ENCODE data around the gene MITF.

MITF gene

DNA sequence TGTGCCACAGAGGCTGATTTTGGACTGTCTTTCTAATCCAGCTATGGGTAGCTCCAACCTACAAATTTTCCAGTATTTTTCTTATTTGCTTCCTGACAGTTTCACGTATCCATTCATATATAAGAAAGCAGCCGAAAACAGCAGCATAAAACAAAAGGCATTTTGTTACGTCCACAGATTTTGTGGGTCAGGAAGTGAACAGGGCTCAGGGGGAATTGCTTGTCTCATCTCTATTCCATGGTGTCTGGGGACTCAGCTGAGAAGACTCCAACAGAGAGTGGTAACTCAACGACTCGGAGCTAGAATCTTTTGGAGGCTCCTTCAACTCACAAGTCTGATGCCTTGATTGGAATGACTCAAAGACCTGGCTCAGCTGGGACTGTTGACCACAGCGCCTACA, 248.6 kb downstream of the MITF start:
- H3K4me1 Mint-ChIP-seq (ENCODE audit: low read depth), result no peaks in the 10 kb centered on the region
- no peaks in the 10 kb centered on the region for H3K9me3 Mint-ChIP-seq
- no peaks in the 10 kb centered on the region for H3K27me3 Mint-ChIP-seq (ENCODE audit: low read depth)
- H3K4me3 Mint-ChIP-seq, result no peak overlapping the region
- H3K36me3 Mint-ChIP-seq (ENCODE audit: low read depth), result no peaks in the 10 kb centered on the region
- no peak overlapping the region for H3K27ac Mint-ChIP-seq

DNA sequence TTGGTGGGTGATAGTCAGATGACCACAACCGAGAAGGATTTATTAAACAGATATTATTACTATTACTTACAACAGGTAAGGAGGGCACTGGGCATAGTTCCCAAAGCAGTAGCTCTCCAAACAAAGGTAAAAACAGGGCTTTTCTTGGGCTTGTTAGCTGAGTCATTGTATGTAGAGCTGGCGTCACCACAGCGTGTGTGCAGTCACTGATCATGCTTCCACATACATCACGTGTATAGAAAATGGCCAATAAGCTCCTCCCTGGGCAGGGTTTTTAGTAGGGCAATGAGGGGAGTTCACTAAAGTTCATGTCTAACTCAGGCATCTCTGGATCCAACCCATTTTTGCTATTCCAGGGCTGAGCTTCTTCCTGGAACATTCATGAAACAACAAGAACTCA, 254.5 kb downstream of the MITF start:
- Mint-ChIP-seq H3K27me3 (ENCODE audit: low read depth) (no peaks in the 10 kb centered on the region), H3K36me3 (ENCODE audit: low read depth) (no peaks in the 10 kb centered on the region), H3K9me3 (no peaks in the 10 kb centered on the region), H3K27ac (no peak overlapping the region), H3K4me1 (ENCODE audit: low read depth) (no peaks in the 10 kb centered on the region), H3K4me3 (no peak overlapping the region)

GRCh38 chr3:69994919-69995318, 255.7 kb downstream of the MITF start:
- H3K27ac Mint-ChIP-seq, result no peak overlapping the region
- H3K27me3 Mint-ChIP-seq (ENCODE audit: low read depth), result no peaks in the 10 kb centered on the region
- H3K4me1 Mint-ChIP-seq (ENCODE audit: low read depth), result no peaks in the 10 kb centered on the region
- H3K9me3 Mint-ChIP-seq, result no peaks in the 10 kb centered on the region
- no peak overlapping the region for H3K4me3 Mint-ChIP-seq
- H3K36me3 Mint-ChIP-seq (ENCODE audit: low read depth), result no peaks in the 10 kb centered on the region

DNA sequence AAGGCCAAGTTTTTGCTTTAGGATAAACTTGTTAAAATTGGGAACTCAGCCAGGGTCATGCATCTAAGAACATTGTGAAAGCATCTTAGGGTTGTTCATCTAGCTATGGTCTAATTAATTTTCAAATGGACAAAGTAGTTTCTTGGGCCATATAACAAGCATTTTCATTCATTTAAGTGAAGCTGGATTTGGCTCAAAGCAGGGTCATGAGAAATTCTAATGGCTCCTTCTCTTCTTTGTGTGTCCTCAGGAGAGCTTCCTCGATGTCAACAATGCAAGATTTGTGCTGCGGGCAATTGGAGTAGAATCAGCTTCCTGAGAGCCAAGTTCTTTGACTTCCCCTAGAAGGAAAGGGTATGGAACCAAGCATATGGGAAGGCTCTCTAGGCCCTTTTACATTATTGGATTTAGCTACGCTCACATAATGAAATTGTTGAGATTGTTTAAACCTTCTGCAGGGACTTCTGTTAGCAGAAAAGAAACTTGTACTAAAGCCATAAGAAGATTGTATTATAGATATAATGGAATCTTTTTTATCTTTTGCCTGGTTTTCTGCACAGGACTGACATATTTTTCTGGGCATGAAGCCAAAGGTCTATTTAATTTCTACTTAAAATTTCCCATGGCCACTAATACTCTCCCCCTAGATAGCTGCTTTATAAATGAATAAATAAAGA, 258.5 kb downstream of the MITF start:
- Mint-ChIP-seq H3K27me3 (ENCODE audit: low read depth) (no peaks in the 10 kb centered on the region), H3K36me3 (ENCODE audit: low read depth) (no peaks in the 10 kb centered on the region), H3K27ac (no peak overlapping the region), H3K9me3 (no peaks in the 10 kb centered on the region), H3K4me1 (ENCODE audit: low read depth) (no peaks in the 10 kb centered on the region), H3K4me3 (no peak overlapping the region)

DNA sequence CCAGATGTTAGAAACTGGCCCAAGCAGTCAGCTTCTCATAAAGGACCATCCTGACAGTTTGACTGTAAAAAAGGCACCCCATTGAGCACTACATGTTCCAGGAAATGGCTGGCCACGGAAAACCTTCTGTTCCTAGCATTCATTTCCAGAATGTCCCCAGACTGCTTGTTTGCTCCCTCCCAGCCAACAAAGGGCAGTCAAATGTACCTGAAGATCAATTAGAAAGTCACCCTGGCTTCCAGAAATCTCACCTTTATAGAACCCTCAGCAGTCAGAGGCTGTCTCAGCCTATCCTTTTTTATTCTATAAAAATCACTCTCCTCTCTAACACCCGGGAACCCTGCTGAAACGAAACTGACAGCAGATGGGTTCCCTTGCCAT, 259.5 kb downstream of the MITF start:
- Mint-ChIP-seq H3K27ac (no peak overlapping the region), H3K27me3 (ENCODE audit: low read depth) (no peaks in the 10 kb centered on the region), H3K4me3 (no peak overlapping the region), H3K9me3 (no peaks in the 10 kb centered on the region), H3K4me1 (ENCODE audit: low read depth) (no peaks in the 10 kb centered on the region), H3K36me3 (ENCODE audit: low read depth) (no peaks in the 10 kb centered on the region)

- H3K9me3 Mint-ChIP-seq, result no peaks in the 10 kb centered on the region
- H3K4me3 Mint-ChIP-seq, result no peak within 1 kb of the TSS
- no peaks in the 10 kb centered on the region for H3K36me3 Mint-ChIP-seq (ENCODE audit: low read depth)
- H3K27ac Mint-ChIP-seq, result no peak within 1 kb of the TSS
- no peaks in the 10 kb centered on the region for H3K4me1 Mint-ChIP-seq (ENCODE audit: low read depth)
- no peaks in the 10 kb centered on the region for H3K27me3 Mint-ChIP-seq (ENCODE audit: low read depth)
Observed at GRCh38 chr3:69999140-70000027, 260.1 kb downstream of the MITF start, which contains the start of gene SAMMSON. TSS of gene SAMMSON (plus strand) at chr3:69999733.

GRCh38 chr3:70000028-70000410, 260.8 kb downstream of the MITF start:
- Mint-ChIP-seq H3K36me3 (ENCODE audit: low read depth) (no peaks in the 10 kb centered on the region), H3K9me3 (no peaks in the 10 kb centered on the region), H3K27ac (no peak overlapping the region), H3K4me3 (no peak overlapping the region), H3K4me1 (ENCODE audit: low read depth) (no peaks in the 10 kb centered on the region), H3K27me3 (ENCODE audit: low read depth) (no peaks in the 10 kb centered on the region)

DNA sequence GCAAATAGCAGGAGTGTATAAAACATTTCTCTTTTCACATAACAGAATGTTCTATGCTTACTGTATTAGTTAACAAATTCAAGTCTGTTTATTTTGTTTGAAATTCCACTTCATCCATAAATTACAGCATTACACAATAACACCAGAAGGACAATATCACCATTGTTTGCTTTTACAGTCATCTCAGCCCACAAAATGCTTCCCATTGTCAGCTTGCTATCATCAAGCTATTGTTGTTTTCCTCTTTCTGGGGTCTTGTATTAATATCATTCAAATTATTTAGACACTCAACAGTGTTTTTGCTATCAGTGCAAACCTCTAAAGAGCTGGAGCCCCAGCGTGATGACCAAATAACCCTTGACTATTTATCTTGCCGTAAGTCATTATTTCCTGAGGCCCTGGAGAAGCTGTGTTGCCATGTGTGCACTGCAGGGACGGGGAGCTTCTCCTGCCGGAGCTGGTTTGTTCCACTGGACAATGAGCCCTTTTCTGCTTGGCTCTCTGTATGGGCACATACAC, 261.4 kb downstream of the MITF start:
- H3K36me3 Mint-ChIP-seq (ENCODE audit: low read depth), result no peaks in the 10 kb centered on the region
- no peaks in the 10 kb centered on the region for H3K9me3 Mint-ChIP-seq
- no peaks in the 10 kb centered on the region for H3K27me3 Mint-ChIP-seq (ENCODE audit: low read depth)
- no peaks in the 10 kb centered on the region for H3K4me1 Mint-ChIP-seq (ENCODE audit: low read depth)
- H3K27ac Mint-ChIP-seq, result no peak overlapping the region
- no peak overlapping the region for H3K4me3 Mint-ChIP-seq

GRCh38 chr3:70003119-70003518, 263.9 kb downstream of the MITF start:
- no peak overlapping the region for H3K27ac Mint-ChIP-seq
- no peak overlapping the region for H3K4me3 Mint-ChIP-seq
- no peaks in the 10 kb centered on the region for H3K27me3 Mint-ChIP-seq (ENCODE audit: low read depth)
- H3K4me1 Mint-ChIP-seq (ENCODE audit: low read depth), result no peaks in the 10 kb centered on the region
- H3K36me3 Mint-ChIP-seq (ENCODE audit: low read depth), result no peaks in the 10 kb centered on the region
- H3K9me3 Mint-ChIP-seq, result no peaks in the 10 kb centered on the region

DNA sequence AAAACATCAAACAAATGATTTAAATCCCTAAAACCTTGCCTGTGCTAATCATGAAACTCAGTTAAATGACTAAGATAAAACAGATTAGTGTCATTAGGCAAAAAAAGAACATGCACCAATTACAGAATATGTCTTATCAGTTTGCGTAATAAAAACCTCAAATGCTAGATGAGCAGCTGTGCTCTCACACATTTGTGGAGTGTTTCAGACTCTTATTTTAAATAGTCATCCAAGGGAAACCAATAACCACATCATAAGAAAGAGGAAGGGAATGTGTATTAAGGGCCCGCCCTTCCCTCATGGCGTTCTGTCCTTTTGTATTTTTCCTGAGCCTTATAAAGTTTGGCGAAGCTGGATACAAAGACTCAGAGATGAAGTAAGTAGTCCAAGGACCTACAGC, 266.8 kb downstream of the MITF start:
- Mint-ChIP-seq H3K27me3 (ENCODE audit: low read depth) (no peaks in the 10 kb centered on the region), H3K4me3 (no peak overlapping the region), H3K27ac (no peak overlapping the region), H3K9me3 (no peaks in the 10 kb centered on the region), H3K36me3 (ENCODE audit: low read depth) (no peaks in the 10 kb centered on the region), H3K4me1 (ENCODE audit: low read depth) (no peaks in the 10 kb centered on the region)

GRCh38 chr3:70010346-70010745, 271.1 kb downstream of the MITF start:
- Mint-ChIP-seq H3K27ac (no peak overlapping the region), H3K9me3 (no peaks in the 10 kb centered on the region), H3K36me3 (ENCODE audit: low read depth) (no peaks in the 10 kb centered on the region), H3K4me3 (no peak overlapping the region), H3K27me3 (ENCODE audit: low read depth) (no peaks in the 10 kb centered on the region), H3K4me1 (ENCODE audit: low read depth) (no peaks in the 10 kb centered on the region)

DNA sequence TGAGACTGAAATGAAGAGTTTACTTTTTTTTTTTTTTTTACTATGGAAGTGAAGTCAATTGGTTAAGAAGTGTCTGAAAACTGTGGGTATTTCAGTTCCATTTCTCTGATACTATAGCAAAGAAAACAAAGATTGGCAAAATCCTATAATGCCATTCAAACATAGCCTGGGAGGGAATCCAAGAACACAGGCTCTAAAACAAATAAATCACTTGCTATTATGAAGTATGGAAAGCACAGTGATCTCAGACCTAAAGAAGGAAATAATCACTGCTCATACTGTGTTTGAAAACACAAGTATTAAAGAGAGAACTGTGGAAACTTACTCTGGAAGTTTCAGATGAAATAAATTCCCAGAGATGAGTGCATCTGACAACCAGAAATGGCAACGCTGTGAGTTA, 272.3 kb downstream of the MITF start:
- no peaks in the 10 kb centered on the region for H3K36me3 Mint-ChIP-seq (ENCODE audit: low read depth)
- H3K27me3 Mint-ChIP-seq (ENCODE audit: low read depth), result no peaks in the 10 kb centered on the region
- no peaks in the 10 kb centered on the region for H3K4me1 Mint-ChIP-seq (ENCODE audit: low read depth)
- no peaks in the 10 kb centered on the region for H3K9me3 Mint-ChIP-seq
- H3K27ac Mint-ChIP-seq, result no peak overlapping the region
- no peak overlapping the region for H3K4me3 Mint-ChIP-seq
